ENCODE data around the gene SRC. TPM values are rescaled to one million over a fixed set of nuclear protein-coding genes. Genes with fewer than 3 reads are reported as not detected.

SRC gene
- total and polyA plus RNA-seq, 2 of the 8 experiments (the other 6 are each of a cell fraction or from before 2014, with no cell fraction given) = 27.6 to 28.8 TPM

- H3K9me3 ChIP-seq (ENCODE audit: insufficient read depth in 2 of 2, low read depth in 1 of 2, low read length in 1 of 2) = no peaks in the 10 kb centered on the region
- no peak overlapping the region for H2BK12ac ChIP-seq (ENCODE audit: low read depth, low read length)
- H3K56ac ChIP-seq (replicated peaks; ENCODE audit: insufficient read length, low read depth, low read length) = no peak overlapping the region
- H4K5ac ChIP-seq (ENCODE audit: insufficient read length, low read depth, low read length) = peak overlapping the region; percentile 26
- H2BK5ac ChIP-seq (ENCODE audit: low read depth, low read length) = 0 out of 2 replicates have a peak overlapping the region, but pooled peaks have one; percentile 52
- peaks cover 0 to 6% (median 3%) of the 10 kb centered on the region in 4 experiments; a peak in 5 of 7 replicates for H3K4me1 ChIP-seq (replicated peaks in 1 of 4; ENCODE audit: control insufficient read depth in 3 of 4, insufficient read depth in 4 of 4, low read length in 3 of 4)
- H3K79me2 ChIP-seq (ENCODE audit: control insufficient read depth in 1 of 2, insufficient read depth in 2 of 2, low read length in 2 of 2) = no peaks in the 10 kb centered on the region
- no peak overlapping the region for H2BK15ac ChIP-seq (ENCODE audit: low read length)
- H3K4me2 ChIP-seq (ENCODE audit: insufficient read depth in 1 of 2, low read depth in 2 of 2, low read length in 2 of 2) = no peak overlapping the region
- no peak overlapping the region for H3K4ac ChIP-seq (replicated peaks; ENCODE audit: insufficient read length, low read depth, low read length)
- H3K18ac ChIP-seq (ENCODE audit: extremely low read depth, low read length) = peak overlapping the region; percentile 71; the same call in 1 of the 2 replicates
- H2BK20ac ChIP-seq (ENCODE audit: low read length) = no peak overlapping the region
- peaks cover 2% of the 10 kb centered on the region for H3K79me1 ChIP-seq (ENCODE audit: low read depth, low read length)
- ChIA-PET POLR2A (ENCODE audit: partially characterized antibody) (interaction anchor here (1.0 to 2.2 kb wide), 4 partner anchors 29 to 77 kb away, joined by 3 to 6 read pairs (median 4); partner anchors contain the start of gene SRC), CTCF (ENCODE audit: partially characterized antibody) (interaction anchor here (0.7 to 2.1 kb wide), 9 partner anchors 10 to 399 kb away, joined by 3 to 5 read pairs (median 3); no protein-coding TSS in a partner anchor)
- H3K4me3 ChIP-seq (ENCODE audit: extremely low read depth in 1 of 4, insufficient read depth in 2 of 4, low read depth in 3 of 4, low read length in 4 of 4) = no peak overlapping the region
- TF ChIP-seq MAFK (IDR thresholded peaks at IDR 0.05; ENCODE audit: low read depth, low read length) (peak; percentile 42; the same call in 1 of the 2 replicates), BACH1 (IDR thresholded peaks at IDR 0.05; ENCODE audit: low read length) (0 out of 2 replicates have a peak, but pooled peaks have one; percentile 26), EZH2 (IDR thresholded peaks at IDR 0.05; ENCODE audit: low read depth, low read length, severe bottlenecking) (no peak)
- H2BK120ac ChIP-seq (replicated peaks; ENCODE audit: low read depth, low read length) = no peak overlapping the region
- DNase-seq (ENCODE audit: low read depth in 1 of 2, low spot score in 2 of 2) (no peak), FAIRE-seq (no peak)
- no peak overlapping the region for H2AK5ac ChIP-seq (ENCODE audit: low read depth, low read length)
- H3K27ac ChIP-seq (ENCODE audit: low read depth, low read length) = no peak overlapping the region; the same call in 1 of the 2 replicates
- no peak overlapping the region for H3K9ac ChIP-seq (replicated peaks in 1 of 4; ENCODE audit: extremely low read depth in 1 of 4, low read depth in 3 of 4, low read length in 3 of 4)
- H4K91ac ChIP-seq (replicated peaks; ENCODE audit: insufficient read length, low read length) = peak overlapping the region; percentile 63
- H3K23ac ChIP-seq (ENCODE audit: insufficient read length) = no peak overlapping the region
- H4K20me1 ChIP-seq (replicated peaks in 1 of 2; ENCODE audit: control insufficient read depth in 1 of 2, insufficient read depth in 2 of 2, low read length in 2 of 2) = peaks cover 0 to 10% of the 10 kb centered on the region in 2 experiments
- H3K27me3 ChIP-seq (replicated peaks in 1 of 4; ENCODE audit: control insufficient read depth in 3 of 4, extremely low read depth in 1 of 4, insufficient read depth in 3 of 4, low read length in 3 of 4) = no peaks in the 10 kb centered on the region
- 83% methylated on average over 21 of the region's 24 CpGs; no CpG with 5 or more reads in 1 of the 2 experiments for WGBS, 2 experiments (ENCODE audit: extremely low coverage in 1 of 2, insufficient coverage in 1 of 2, insufficient read length in 1 of 2, insufficient replicate concordance in 2 of 2, low coverage in 1 of 2, low lambda C conversion rate in 2 of 2, missing lambda C conversion rate in 1 of 2)
- H3K14ac ChIP-seq (ENCODE audit: insufficient read length) = no peak overlapping the region
- H3K36me3 ChIP-seq (ENCODE audit: control insufficient read depth in 2 of 4, insufficient read depth in 4 of 4, low read length in 3 of 4) = no peaks in the 10 kb centered on the region
- peaks cover under 1% of the 10 kb centered on the region; the same call in 1 of the 2 replicates for H3K23me2 ChIP-seq (ENCODE audit: low read depth, low read length)
- H2AFZ ChIP-seq (ENCODE audit: low read length) = no peak overlapping the region
- no peak overlapping the region; the same call in 1 of the 2 replicates for H4K8ac ChIP-seq (ENCODE audit: extremely low read depth, insufficient read depth, low read length)
Observed at GRCh38 chr20:37378785-37379598, 33.1 kb downstream of the SRC start.

Measured in H1 (cell line).